Memory B cell (primary cell): ENCODE data around the gene APELA.
"Not testable (repeated sequence)": the region's sequence is repeated elsewhere in the genome, so short reads cannot be mapped to it uniquely, and the experiment has no call there.

Source experiments
- ATAC-seq: fragments of 150-1000 bp; cut with Tn5 transposase; 2 replicates; pipeline ENCODE4 v1.10.0; 2021; ENCODE audit warnings: low read depth, mild to moderate bottlenecking, moderate library complexity
- DNase-seq, 2 donors: peaks; one replicate each; pipeline ENCODE4 v3.0.0; 2022; ENCODE audit warnings: low spot score in 2 of 2
- H3K27ac Mint-ChIP-seq: one replicate; pipeline ENCODE4 v1.8.0; 2022; ENCODE audit warnings: mild to moderate bottlenecking, moderate library complexity, mixed read lengths
- H3K27me3 Mint-ChIP-seq: one replicate; pipeline ENCODE4 v1.8.0; 2022; ENCODE audit warnings: mixed read lengths
- H3K36me3 Mint-ChIP-seq: one replicate; pipeline ENCODE4 v1.8.0; 2022; ENCODE audit warnings: mild to moderate bottlenecking, mixed read lengths
- H3K4me1 Mint-ChIP-seq: one replicate; pipeline ENCODE4 v1.8.0; 2022; ENCODE audit warnings: mixed read lengths
- H3K4me3 Mint-ChIP-seq: one replicate; pipeline ENCODE4 v1.8.0; 2022; ENCODE audit warnings: mild to moderate bottlenecking, moderate library complexity, mixed read lengths
- H3K9me3 Mint-ChIP-seq: one replicate; pipeline ENCODE4 v1.8.0; 2022; ENCODE audit warnings: mixed read lengths

The APELA gene

GRCh38 chr4:164935865-164936606 lies 59.1 kb downstream of the APELA start:
- H3K4me1 Mint-ChIP-seq, H3K4me3 Mint-ChIP-seq, H3K36me3 Mint-ChIP-seq, H3K27me3 Mint-ChIP-seq, H3K9me3 Mint-ChIP-seq, ATAC-seq, DNase-seq, H3K27ac Mint-ChIP-seq: not testable (repeated sequence)

- no peak for DNase-seq
These were observed 60.7 kb downstream of the APELA start for GRCh38 chr4:164937576-164938270.

GRCh38 chr4:164943192-164943591 lies 66.2 kb downstream of the APELA start:
- DNase-seq (no peak), ATAC-seq (no peak)
- H3K27me3 Mint-ChIP-seq = peaks cover 17% of the 10 kb centered on the region
- H3K4me3 Mint-ChIP-seq = no peak overlapping the region
- H3K27ac Mint-ChIP-seq = no peak overlapping the region
- no peaks in the 10 kb centered on the region for H3K4me1 Mint-ChIP-seq
- H3K36me3 Mint-ChIP-seq = no peaks in the 10 kb centered on the region
- no peaks in the 10 kb centered on the region for H3K9me3 Mint-ChIP-seq

More at GRCh38 chr4:164937576-164938270, 60.7 kb downstream of the APELA start:
- Mint-ChIP-seq H3K27ac (no peak overlapping the region), H3K4me1 (no peaks in the 10 kb centered on the region), H3K27me3 (peaks cover 9% of the 10 kb centered on the region), H3K36me3 (no peaks in the 10 kb centered on the region), H3K4me3 (no peak overlapping the region), H3K9me3 (no peaks in the 10 kb centered on the region)
- ATAC-seq = no peak

DNA sequence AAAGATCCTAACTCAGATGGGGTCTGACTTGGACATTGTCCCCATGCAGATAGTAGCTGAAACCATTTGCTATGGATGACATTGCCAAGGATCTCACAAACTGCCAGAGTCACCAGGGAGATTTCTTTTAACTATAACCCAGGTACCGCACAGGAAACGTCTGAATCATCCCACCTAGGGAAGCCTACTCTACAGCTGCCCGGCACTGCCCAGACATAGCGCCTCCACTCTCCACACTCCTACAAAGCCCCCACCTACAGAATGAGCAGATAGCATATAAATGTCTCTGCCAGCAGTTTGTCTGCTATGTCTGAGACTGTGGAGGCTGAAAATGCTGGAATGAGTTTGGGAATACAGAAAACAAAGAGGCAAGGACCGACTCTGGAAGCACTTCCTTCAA lies 68.2 kb downstream of the APELA start:
- H3K27me3 Mint-ChIP-seq = peaks cover 13% of the 10 kb centered on the region
- no peaks in the 10 kb centered on the region for H3K36me3 Mint-ChIP-seq
- H3K27ac Mint-ChIP-seq = no peak overlapping the region
- no peak for DNase-seq
- no peaks in the 10 kb centered on the region for H3K9me3 Mint-ChIP-seq
- no peaks in the 10 kb centered on the region for H3K4me1 Mint-ChIP-seq
- ATAC-seq = no peak
- no peak overlapping the region for H3K4me3 Mint-ChIP-seq

GRCh38 chr4:164946810-164947209 lies 69.8 kb downstream of the APELA start:
- Mint-ChIP-seq H3K4me3 (no peak overlapping the region), H3K9me3 (no peaks in the 10 kb centered on the region), H3K27ac (no peak overlapping the region), H3K4me1 (no peaks in the 10 kb centered on the region), H3K36me3 (no peaks in the 10 kb centered on the region), H3K27me3 (peaks cover 11% of the 10 kb centered on the region)
- ATAC-seq (no peak), DNase-seq (no peak)
